Prostate gland (tissue), 2 donors: ENCODE data around the gene SPTB. TPM values are rescaled to one million over a fixed set of nuclear protein-coding genes. Genes with fewer than 3 reads are reported as not detected.
A peak's percentile ranks its signal among the peaks of the same experiment; 100 is the strongest.

Experiments used
- DNase-seq: peaks from one replicate; pipeline ENCODE4 v3.0.0-alpha.2; 2019; ENCODE audit warnings: low spot score
- H3K27ac ChIP-seq, 2 donors: fragments of 200-600 bp; sonication (generic); 2 replicates each; pipeline ENCODE4 v1.5.1; 2017 to 2019
- H3K27me3 ChIP-seq: fragments of 200-600 bp; sonication (generic); replicated peaks from 2 replicates; pipeline ENCODE4 v1.5.1; 2019; ENCODE audit not compliant: insufficient read depth
- H3K36me3 ChIP-seq, 2 donors: fragments of 200-600 bp; sonication (generic); 1 replicate in 1 of 2; 2 replicates in 1 of 2; pipeline versions ENCODE4 v1.5.1 to v1.8.1; 2017 to 2019
- H3K4me1 ChIP-seq: fragments of 200-600 bp; sonication (generic); replicated peaks from 2 replicates; pipeline ENCODE4 v1.5.1; 2019
- H3K4me3 ChIP-seq, 2 donors: fragments of 200-600 bp; sonication (generic); 2 replicates each; pipeline ENCODE4 v1.5.1; 2017 to 2019
- H3K9me3 ChIP-seq: fragments of 200-600 bp; sonication (generic); 2 replicates; pipeline ENCODE4 v1.5.1; 2017
- POLR2A ChIP-seq: fragments of 450-650 bp; IDR thresholded peaks from one replicate; pipeline ENCODE4 v1.6.1; 2016; ENCODE audit warnings: antibody characterized with exemption, mild to moderate bottlenecking
- POLR2AphosphoS5 ChIP-seq: sonication (generic); formaldehyde crosslinking; IDR thresholded peaks from one replicate; pipeline ENCODE4 v1.6.1; 2017; ENCODE audit warnings: antibody characterized with exemption
- WGBS: methylation state at CpG from one replicate; pipeline ENCODE4 v1.1.5; 2018; 5-methylcytosine and 5-hydroxymethylcytosine counted together
- intact Hi-C: fragments of 100-400 bp; cut with DNase I; formaldehyde crosslinking; loops from one replicate; pipeline ENCODE4 v1.14.2; 2022
- microRNA-seq: library from miRNA; unstranded; fragments of <30 nt; microRNA quantifications from one replicate; pipeline ENCODE4, GENCODE V29; 2016
- small RNA-seq, 2 donors: library from RNA; depleted of rRNA; stranded (forward); fragments of <200 nt; gene quantifications; one replicate each; pipeline ENCODE3, GENCODE V24; 2016
- total RNA-seq, 2 donors: library from RNA; depleted of rRNA; stranded (reverse); fragments of >200 nt; gene quantifications; one replicate each; pipeline ENCODE4 v1.1.0, GENCODE V29; 2016

SPTB gene
- total RNA-seq, 2 donors from 2014 or later = 2.7 to 3.7 TPM

GRCh38 chr14:64696355-64696857, 183.3 kb downstream of the SPTB start:
- TF ChIP-seq POLR2AphosphoS5 (peak; percentile 66), POLR2A (no peak)
- H3K4me1 ChIP-seq = no peaks in the 10 kb centered on the region
- H3K36me3 ChIP-seq = no peaks in the 10 kb centered on the region
- 23% methylated on average over 4 of the region's 4 CpGs for WGBS
- no peaks in the 10 kb centered on the region for H3K9me3 ChIP-seq
- H3K27ac ChIP-seq = peak overlapping the region; percentile 24 to 46
- no peak for DNase-seq
- no peak overlapping the region for H3K4me3 ChIP-seq
- H3K27me3 ChIP-seq = no peaks in the 10 kb centered on the region
- intact Hi-C loops = no loop called here

Small RNA genes within 50 kb of the gene (microRNA-seq; reads per million reads assigned to microRNA genes)
- gene MIR7855 = not detected

Small RNA genes within 50 kb of the gene (small RNA-seq; reads per million reads assigned to genes)
- gene RPPH1-2P = 0 reads per million in 2 donors

Other genes with a start within 250 kb of the SPTB start
- gene PLEKHG3, start 175.5 kb downstream of the SPTB start, total RNA-seq = 10 to 100 TPM; 57.8 to 69.7 TPM
- gene CHURC1, start 34.5 kb upstream of the SPTB start, total RNA-seq = 10 to 100 TPM; 47.8 to 49.2 TPM
- 10 to 100 TPM; 18.9 to 55.0 TPM for gene GPX2, start 62.8 kb upstream of the SPTB start, total RNA-seq
- 10 to 100 TPM; 10.1 to 17.5 TPM for gene RAB15, start 92.4 kb upstream of the SPTB start, total RNA-seq
- 10 to 100 TPM; 23.5 to 46.2 TPM for gene FNTB, start 107.0 kb upstream of the SPTB start, total RNA-seq
- gene MAX, start 222.6 kb upstream of the SPTB start, total RNA-seq = 10 to 100 TPM; 73.2 to 79.0 TPM